NCI-H2107 treated with DMSO at 0.1 percent for 48 hours (cell line): ENCODE measurements around the gene SSX2IP.
"Not testable (repeated sequence)": the region's sequence is repeated elsewhere in the genome, so short reads cannot be mapped to it uniquely, and the experiment has no call there.

ENCODE experiments used
- DNase-seq: peaks from one replicate; lab custom pipeline; 2025; ENCODE audit not compliant: unreplicated experiment; lab: John Stamatoyannopoulos, UW

Gene SSX2IP

DNA sequence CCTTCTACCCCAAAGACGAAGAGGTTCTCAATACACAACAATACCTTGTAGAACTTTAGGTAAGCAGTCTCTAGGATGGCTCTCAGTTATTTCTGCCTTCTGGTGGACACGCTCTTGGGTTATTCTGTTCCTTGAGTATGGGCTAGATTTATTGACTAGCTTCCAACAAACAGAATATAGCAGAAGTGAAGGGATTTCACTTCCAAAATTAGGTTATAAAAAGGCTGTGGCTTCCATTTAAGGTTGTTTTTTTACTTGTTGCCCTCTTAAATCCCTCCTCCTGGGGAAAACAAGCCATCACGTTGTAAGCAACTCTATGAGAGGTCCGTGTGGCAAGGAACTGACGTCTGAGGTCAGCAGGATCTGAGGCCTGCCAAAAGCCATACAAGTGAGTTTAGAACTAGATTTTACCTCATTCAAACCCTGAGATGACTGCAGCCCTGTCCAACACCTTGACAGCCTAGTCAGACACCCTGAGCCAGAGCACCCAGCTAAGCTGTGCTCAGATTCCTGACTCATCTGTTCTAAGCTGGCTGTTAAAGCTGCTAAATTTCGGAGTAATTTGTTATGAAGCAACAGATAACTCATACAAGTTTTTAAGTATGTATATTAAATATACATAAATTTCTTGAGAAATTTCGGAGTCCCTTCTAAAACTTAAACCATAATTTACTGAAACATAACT lies 12.7 kb downstream of the SSX2IP start:
- DNase-seq, result no peak

DNA sequence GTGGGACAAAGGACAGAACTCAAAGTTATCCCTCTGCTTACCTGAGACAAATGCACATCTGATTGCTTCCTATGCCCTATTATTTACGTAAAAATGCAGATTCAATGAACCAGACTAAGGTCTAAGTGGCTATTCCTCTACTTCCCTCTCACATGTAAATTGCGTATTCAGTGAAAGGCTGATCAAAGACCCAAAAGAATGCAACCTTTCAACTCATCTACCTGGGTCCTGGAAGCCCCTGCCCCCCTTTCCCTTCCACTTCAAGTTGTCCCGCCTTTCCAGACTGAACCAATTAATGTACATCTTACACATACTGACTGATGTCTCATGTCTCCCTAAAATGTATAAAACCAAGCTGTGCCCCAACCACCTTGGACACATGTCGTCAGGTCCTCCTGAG lies 14.6 kb downstream of the SSX2IP start:
- no peak for DNase-seq

DNA sequence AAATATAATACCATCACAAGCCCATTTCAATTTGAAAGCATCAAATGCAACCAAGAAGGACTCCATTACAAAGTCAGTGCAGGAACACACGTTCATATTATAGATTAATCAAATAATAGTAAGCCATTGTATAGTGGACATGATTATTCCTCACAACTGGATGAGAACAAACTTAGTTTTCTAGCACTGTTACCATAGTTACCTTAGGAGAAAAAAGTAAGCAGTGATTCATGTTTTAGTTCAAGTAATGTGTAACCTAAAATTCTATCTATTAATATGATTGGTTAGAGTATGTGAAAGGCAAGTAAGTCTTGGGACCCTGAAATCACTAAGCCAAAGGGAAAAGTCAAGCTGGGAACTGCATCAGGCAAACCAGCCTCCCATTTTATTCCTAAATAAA lies 15.2 kb downstream of the SSX2IP start:
- DNase-seq, result no peak

DNA sequence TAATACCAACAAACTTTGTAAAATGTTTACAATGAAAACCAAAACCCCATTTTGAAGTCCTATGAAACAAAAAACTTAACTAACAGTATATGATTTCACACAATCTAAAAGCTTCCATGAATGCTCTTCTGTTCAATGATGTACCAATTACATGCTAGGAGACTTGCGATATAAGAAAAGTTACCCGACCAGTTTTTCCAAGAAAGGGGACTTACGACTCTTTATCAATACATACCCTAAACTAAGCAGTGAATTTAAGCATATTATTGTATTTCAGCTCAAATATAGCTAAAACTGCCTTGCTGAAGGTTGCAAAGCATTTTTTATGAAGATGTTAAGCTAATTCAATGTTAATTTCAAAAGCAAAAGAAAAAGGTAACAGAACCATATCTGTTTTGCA lies 15.6 kb downstream of the SSX2IP start:
- no peak for DNase-seq

DNA sequence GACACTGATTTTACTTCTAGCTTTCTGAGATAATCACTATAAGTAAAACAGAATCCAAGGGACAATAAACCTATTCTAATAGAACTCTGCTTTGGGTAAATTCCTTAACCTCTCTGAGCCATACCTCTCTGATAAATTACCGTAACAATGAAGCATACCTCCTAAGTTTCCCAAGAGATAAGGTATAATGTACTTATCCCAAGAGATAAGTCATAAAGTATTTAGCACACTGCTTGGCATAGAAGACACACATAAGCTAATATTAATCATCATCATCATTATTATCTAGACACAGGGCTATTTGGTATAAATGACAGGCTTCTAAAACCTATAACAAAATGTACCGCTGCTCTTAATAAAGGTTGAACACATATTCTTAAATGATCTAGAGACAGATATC lies 16.2 kb downstream of the SSX2IP start:
- DNase-seq, result no peak

DNA sequence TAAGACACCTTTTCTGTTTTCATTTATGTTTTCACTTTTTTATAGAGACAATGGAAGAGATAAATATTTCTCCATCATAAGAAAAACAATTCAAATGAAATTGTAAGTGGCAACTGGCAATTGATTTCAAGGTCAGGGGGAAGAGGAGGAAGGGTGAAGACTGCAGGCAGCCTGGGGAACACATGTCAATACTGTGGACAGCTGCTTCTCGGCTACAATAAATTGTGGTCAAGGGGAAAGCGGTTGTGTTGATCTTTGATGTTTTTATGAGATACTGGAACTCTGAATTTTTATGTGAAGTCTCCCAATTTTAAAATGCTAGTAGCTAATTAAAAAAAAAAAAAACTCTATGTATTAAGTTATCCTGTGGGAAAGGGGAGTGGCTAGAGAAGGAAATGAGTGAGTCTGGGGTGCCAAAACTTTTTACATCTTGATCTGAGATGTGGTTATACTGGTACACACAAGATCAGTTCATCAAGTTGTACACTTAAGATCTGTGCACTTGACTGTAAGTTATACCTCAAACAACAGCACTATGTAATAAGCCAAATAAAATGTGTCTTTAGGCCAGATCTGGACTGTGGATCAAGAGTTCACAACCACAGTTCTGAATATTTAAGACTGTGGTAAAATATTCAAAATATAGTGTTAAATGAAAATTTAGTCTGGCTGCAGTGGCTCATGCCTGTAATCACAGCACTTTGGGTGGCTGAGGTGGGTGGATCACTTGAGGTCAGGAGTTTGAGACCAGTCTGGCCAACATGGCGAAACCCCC lies 18.0 kb downstream of the SSX2IP start:
- no peak for DNase-seq

DNA sequence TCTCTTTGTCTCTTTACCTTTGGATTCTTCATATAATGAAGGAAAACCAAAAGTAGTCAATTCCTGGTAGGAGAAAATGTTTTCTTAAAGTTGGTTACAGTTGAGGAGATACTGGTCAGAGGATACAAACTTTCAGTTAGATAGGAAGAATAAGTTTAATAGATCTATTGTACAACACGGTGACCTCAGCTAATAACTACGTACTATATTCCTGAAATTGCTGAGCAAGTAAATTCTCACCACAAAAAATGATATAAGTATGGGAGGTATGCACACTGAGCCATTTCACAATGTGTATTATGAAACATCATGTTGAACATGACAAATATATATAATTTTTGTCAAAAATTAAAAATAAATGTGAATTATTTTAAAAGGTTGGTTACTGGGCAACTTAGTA lies 20.4 kb downstream of the SSX2IP start:
- DNase-seq, result no peak

DNA sequence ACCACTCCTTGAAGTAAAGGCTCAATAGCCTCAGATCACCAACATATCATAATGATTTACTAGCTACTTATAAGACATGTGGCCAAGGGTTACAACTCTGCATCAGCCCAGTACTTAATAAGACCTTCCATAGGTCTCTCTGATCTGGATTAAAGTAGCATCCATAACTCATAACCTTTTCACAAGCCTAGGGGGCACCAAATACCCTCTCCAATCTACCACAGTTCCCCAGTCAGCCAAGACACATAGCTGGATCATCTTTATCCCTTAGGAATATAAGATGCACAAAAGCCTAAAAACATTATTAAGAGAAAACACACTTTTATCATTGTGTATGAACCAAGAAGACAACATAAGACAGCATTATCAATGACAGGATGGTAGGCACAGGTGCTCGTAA lies 22.1 kb downstream of the SSX2IP start:
- no peak for DNase-seq

DNA sequence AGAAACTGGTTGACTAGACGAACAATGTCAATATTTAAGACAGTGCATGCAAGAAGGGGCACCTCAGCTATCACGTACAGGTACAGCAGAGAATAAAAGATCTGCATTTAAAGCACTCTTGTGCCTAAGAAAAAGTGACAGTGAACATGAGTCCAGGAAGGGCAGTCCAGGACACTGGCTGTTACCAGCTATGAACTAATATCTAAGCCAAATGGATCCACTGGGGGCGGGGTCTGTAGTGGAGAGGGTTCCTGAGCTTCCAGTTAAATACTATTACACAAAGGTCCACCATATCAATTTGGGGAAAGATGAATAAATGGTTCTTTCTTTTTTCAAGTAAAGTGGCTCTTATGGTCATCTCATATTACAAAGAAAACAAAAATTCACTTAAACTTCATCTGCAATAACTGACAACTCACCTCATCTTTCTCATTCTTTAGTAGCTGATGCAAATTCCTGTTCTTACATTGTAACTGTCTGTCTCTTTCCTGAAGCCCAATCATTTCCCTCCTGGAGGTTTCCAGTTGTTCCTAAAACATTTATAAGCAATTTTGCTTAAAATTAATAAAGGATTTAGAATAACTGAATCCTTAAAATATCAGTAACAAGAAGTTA lies 24.5 kb downstream of the SSX2IP start:
- no peak for DNase-seq

DNA sequence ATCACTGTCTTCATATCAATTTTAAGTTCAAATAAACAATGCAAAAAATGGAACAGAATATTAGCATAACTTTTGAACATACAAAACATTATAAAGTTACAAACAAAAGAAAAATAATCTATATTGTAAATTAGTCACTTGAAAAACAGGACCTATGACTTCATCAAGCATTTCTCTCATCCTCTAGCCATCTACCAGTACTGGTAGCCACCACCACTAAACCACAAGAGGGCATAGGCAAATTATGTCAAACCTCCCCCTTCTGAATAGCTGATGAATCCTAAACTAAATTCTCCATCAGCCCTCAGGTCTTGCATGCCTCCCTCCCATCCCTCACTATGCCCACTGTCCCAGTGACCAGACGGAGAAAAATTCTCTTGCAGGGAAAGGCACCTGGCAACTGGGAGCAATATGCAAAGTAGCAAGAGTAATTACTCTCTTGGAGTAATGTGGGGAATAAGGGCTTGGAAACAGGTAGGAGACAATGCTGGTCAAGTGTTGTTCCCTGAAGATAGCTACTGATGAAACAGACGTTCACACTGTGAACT lies 37.1 kb downstream of the SSX2IP start:
- no peak for DNase-seq

DNA sequence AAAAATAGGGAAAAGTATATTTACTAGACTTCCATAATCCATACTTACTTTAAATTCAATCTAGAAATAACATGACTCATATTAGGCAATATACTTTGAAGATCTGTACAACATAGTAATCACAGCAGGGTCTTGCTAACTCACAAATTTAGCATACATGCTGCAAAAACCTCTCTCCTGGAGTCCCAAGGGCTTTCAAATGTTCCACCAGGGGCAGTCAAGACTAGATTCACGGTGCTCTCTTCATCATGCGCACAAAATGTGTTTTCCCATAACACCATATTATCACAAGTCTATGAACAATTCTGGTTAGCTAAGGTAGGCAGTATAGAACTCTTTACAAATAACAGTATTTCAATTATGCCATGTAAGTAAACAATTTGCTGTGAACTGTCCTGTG lies 45.8 kb downstream of the SSX2IP start:
- no peak for DNase-seq

DNA sequence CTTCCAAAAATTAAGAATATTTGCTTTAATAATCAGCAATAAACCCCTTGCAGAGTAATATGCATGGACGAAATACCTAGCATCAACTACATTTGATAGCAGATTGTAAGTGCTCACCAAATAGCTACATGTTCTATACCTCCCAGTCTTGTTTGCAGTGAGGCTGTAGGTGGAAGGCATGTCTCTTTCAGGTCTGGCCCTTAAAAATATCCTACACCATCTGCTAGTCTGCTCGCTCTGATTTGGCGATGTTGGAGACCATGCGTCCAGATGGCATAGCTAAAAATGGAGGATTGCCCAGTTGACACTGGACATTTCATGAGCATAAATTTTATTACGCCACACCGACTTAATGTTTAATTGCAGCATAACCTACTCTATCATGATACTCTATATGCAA lies 47.1 kb downstream of the SSX2IP start:
- DNase-seq, result no peak

DNA sequence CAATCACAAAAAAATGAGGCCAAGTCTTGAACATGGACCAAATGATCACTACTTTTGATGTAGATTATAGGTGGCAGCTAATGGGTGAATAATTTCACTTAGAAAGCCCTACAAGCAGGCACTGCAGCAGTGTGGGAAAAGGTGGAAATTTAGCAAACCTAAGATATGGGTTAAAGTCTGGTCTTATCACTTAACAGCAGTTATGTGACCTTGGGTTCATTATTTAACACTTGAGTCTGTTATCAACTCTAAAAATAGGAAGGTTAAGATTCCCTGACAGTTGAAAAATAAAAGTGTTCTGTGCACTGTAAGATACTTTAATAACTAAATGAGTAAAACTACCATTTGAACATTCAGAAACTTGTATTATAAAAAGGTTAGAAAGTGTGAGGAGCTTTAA lies 47.5 kb downstream of the SSX2IP start:
- DNase-seq, result no peak

DNA sequence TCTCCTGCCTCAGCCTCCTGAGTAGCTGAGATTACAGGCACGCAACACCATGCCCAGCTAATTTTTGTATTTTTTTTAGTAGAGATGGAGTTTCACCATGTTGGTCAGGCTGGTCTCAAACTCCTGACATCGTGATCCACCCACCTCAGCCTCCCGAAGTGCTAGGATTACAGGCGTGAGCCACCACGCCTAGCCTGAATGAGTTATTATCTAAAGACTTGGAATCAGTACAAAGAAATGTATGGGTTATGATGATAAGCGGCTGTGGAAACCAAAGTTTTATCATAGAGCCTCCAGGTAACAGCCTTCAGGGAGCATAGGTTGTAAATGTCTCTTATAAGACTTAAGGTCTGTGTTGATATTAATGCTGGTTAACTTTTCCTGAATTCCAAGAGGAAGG lies 50.5 kb downstream of the SSX2IP start:
- not testable (repeated sequence) for DNase-seq

DNA sequence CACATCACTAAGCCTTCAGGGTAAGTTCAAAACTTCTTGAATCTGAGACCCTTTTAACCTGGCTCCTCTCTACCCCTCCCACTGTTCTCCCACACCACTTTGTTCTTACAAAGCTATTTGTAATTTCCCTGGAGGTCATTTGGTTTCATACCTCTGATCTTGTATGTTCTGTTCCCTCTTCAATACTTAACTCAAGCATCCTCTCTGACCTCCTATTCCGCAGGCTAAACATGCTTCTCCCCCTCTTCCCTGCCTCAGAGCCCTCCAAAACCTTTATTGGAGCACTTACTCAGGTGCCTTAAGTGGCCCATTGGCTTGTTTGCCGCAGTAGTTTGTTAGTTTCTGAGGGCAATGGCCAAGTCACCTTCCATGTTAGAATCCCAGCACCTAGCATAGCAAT lies 54.8 kb downstream of the SSX2IP start:
- no peak for DNase-seq

DNA sequence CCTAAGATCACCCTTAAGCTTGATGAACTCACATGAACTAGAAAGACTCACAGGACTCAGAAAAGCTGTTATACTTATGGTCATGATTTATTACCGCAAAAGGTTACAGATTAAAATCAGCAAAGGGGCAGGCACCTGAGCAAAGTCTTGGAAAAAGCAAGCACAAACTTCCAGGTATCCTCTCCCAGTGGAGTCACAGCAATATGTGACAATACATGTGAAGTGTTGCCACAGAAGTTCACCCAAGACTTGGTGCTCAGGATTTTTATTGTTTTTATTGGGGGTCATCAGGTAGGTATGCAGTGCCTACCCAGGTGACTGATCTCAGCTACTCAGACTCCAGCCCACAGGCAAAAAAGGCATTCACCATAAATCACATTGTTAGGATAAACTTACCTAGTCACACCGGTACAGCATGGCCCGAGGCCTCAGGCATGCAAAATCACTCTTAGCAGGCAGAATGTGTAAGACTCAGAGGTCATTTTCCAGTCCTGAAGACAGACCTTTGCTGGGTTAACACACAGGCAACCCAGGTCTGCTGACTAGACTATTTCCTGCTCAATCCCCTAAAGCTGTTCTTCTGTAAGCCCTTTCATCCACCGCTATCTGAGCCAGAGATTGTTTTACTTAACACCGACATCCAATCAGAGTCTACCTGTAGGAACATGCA lies 55.6 kb downstream of the SSX2IP start:
- DNase-seq, result no peak

DNA sequence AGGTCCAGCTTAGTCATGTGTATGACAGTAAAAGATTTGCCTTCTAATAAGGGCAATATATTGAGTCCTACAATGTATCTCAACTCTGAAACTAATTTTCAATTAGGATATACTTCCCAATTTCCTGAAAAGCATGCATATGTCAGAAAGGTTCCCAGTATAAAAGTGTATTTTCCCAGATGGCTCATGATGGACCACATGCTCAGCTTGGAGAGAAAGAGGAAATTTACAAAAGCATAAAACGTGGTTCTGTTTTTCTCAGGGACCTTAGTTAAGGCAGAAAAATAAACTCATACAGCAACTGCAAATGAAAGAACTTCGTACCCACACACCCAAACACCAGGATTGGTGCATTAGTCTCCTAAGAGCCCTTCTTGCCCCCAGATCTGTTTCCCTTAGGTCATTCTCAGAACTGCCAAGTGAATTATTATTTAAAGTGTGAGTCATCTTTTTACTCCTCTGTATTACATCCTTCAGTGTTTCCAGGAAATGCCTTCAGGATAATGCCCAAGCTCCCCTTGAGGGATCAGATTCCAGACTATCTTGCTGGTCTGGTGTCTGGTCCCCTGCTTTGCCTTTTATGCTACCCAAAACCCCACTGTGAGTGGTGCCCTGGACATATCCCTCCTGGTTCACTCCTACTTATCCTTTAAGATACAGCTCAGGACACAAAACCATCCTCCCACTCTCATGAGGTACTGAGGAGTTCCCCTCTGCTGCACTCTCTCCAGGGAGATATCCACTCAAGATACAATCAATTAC lies 57.4 kb downstream of the SSX2IP start:
- no peak for DNase-seq

DNA sequence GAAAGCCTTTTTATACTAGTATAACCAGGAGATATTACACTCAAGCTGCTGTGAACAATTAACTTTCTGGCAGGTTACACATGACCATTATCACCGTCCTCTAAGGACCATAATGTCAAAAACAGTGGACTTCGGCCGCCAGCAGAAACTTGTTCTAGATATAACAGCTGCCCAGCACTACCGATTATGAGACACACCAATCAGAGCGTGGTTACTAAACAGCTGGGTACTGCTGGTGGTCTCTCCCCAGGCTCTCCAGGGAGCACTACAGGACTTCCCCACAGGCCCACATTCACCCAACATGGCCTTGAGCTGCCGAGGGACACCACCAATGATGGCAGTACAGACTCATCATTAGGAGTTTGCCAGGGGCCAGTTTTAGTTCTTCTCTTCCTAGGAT lies 58.1 kb downstream of the SSX2IP start:
- no peak for DNase-seq

DNA sequence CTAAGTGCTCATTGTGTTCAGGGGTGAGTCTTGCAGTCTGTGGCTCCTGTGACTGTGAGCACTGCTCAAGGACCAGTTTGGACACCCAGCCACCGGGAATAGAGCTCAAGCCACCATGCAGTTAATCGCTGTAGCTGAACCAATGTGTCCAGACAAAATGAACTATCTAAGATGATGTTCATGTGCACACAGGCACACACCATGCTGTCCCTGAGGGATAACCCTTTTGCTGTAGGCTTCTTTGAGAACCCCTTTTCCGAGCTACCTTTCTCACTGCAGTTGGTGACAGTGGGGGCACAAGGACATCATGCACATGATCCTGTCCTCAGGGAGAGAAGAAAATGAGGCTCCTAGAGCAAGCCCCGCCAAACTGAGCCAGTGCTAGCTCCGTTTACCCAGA lies 65.4 kb downstream of the SSX2IP start:
- DNase-seq, result no peak

DNA sequence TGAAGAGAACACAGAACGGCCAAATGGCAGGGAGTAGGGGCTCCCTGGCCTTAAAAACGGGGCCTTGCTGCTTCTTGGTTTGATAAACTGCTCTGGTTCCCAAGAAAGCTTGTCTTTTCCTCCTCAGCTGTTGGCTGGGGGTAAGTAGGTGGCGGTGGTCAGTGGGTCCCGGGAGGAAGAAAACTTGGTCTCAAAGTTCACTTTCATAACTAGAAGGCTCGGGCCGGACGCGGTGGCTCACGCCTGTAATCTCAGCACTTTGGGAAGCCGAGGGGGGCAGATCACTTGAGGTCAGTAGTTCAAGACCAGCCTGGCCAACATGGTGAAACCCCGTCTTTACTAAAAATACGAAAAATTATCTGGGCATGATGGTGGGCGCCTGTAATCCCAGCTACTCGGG lies 68.7 kb downstream of the SSX2IP start:
- DNase-seq, result no peak
